ENCODE results near the gene RAB9B. TPM values are rescaled to one million over a fixed set of nuclear protein-coding genes. Genes with fewer than 3 reads are reported as not detected.
A peak's percentile ranks its signal among the peaks of the same experiment; 100 is the strongest.

The RAB9B gene, protein sequence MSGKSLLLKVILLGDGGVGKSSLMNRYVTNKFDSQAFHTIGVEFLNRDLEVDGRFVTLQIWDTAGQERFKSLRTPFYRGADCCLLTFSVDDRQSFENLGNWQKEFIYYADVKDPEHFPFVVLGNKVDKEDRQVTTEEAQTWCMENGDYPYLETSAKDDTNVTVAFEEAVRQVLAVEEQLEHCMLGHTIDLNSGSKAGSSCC
- total RNA-seq = under 1 TPM; 0.17 to 0.22 TPM

DNA sequence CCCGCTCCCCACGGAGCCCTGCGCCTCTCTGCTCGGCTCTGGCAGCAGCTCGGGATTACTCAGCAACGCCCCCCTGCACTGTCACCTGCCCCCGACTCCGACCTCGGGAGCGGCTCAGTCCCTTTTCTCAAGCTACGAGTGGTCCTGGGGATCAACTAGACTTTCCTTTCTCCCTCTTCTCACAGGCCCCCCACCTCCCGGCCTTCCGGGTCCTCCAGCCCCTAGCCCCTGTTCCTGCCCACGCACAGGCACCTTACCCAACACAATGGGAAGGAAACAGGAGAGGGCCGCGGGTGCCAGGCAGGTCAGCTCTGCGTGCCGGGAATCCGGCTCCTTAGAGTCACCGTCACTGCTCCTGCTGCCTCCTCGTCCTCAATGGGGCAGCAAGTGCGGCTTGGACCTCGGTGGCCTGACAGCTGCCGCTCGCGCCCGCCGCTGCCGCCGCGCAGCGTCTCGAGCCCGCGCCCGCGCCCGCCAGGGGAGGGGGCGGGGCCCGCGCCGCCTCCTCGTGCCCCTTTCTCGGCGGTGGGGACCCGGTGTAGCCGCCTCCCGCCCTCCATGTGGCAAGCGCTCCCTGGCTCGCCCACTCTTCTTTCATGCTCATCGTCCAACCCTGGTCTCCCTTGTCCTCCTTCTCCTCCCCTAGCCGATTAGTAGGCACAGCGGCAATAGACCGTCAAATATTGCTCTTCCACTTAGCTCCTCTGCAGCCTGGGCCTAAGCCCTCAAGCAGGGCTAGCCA, at the start of gene RAB9B:
TSS of gene RAB9B (minus strand) at position 455 of the 742 bp plus-strand sequence. CDS start 6,473 bp downstream, outside the sequence.
- H3K27ac Mint-ChIP-seq = no peak within 1 kb of the TSS
- intact Hi-C loops (cut with micrococcal nuclease) = no loop called here
- H3K4me3 Mint-ChIP-seq = peak within 1 kb of the TSS; percentile 78
- CTCF ChIA-PET = interaction anchor here (0.6 to 3.6 kb wide), 3 partner anchors 12 to 449 kb away, joined by 3 to 12 read pairs (median 6); no protein-coding TSS in a partner anchor
- peaks cover 2% of the 10 kb centered on the region for H3K27me3 Mint-ChIP-seq (ENCODE audit: low read depth)
- no peaks in the 10 kb centered on the region for H3K36me3 Mint-ChIP-seq (ENCODE audit: low read depth)
- H3K4me1 Mint-ChIP-seq (ENCODE audit: low read depth) = peaks cover 2% of the 10 kb centered on the region
- DNase-seq = peak; percentile 66
- H3K9me3 Mint-ChIP-seq = no peaks in the 10 kb centered on the region

DNA sequence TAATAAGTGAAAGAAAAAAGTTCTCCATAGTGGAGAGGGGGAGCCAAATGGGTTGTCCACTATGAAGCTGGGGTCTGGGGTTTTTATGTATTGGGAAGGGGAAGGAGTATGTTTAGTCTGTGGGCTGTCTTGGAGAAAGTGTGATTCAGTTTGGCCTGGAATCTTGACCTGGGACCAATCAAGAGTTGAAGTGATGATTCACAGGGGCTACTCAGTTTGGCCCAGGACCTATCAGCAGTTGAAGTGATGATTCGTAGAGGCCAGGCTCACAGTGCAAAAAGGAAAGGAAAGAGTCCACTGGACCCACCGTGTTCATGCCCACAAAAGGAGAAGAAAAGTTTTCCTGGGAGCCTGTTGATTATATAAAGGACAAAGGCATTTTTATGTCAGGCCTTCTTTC, 47.3 kb upstream of the RAB9B start:
- H3K4me3 Mint-ChIP-seq = no peak overlapping the region
- no peaks in the 10 kb centered on the region for H3K9me3 Mint-ChIP-seq

DNA sequence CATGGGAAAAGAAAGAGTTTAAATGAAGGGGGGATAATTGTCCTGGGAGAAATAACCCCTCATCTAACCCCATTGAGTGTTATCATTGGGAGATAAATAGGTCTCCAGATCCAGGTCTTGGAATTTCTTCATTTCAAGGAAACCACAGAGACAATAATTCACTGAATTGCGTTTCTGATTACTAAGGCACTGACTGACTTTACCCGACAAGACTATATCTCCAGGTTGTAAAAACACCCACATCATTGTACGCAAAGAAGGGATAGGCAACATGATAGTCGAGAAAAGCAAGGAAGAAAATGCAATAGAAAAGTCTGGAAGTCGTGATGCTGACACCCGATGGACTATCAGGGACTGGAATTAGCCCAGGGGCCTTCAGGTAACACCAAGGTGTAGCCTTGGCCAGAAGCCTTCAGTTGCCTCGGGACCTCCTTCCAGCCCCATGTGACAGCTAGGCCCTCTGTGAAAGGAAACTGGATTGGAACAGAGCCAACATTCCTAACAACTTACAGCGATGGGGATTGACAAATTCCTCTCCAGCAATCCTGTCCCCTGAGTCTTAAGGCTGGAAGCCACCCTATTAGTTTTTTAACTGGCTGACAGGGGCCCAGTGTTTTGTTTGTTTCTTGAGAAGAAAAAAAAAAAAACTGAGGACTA, 46.5 kb upstream of the RAB9B start:
- H3K4me3 Mint-ChIP-seq = no peak overlapping the region
- H3K9me3 Mint-ChIP-seq = no peaks in the 10 kb centered on the region
- H3K4me1 Mint-ChIP-seq (ENCODE audit: low read depth) = no peaks in the 10 kb centered on the region
- H3K36me3 Mint-ChIP-seq (ENCODE audit: low read depth) = no peaks in the 10 kb centered on the region
- no peaks in the 10 kb centered on the region for H3K27me3 Mint-ChIP-seq (ENCODE audit: low read depth)
- CTCF ChIA-PET = no interaction called here
- no peak overlapping the region for H3K27ac Mint-ChIP-seq
- intact Hi-C loops (cut with micrococcal nuclease) = no loop called here
- no peak for DNase-seq

More for the DNA sequence above, 47.3 kb upstream of the RAB9B start:
- no peaks in the 10 kb centered on the region for H3K36me3 Mint-ChIP-seq (ENCODE audit: low read depth)
- intact Hi-C loops (cut with micrococcal nuclease) = no loop called here
- no peaks in the 10 kb centered on the region for H3K4me1 Mint-ChIP-seq (ENCODE audit: low read depth)
- no peak overlapping the region for H3K27ac Mint-ChIP-seq
- no peaks in the 10 kb centered on the region for H3K27me3 Mint-ChIP-seq (ENCODE audit: low read depth)
- DNase-seq = no peak
- CTCF ChIA-PET = no interaction called here

- intact Hi-C loops (cut with micrococcal nuclease) = no loop called here
- CTCF ChIA-PET = no interaction called here
- H3K9me3 Mint-ChIP-seq = no peaks in the 10 kb centered on the region
Measured at GRCh38 chrX:103877571-103877970, 45.5 kb upstream of the RAB9B start.

GRCh38 chrX:103864886-103865534, 33.0 kb upstream of the RAB9B start:
- Mint-ChIP-seq H3K27ac (no peak overlapping the region), H3K36me3 (ENCODE audit: low read depth) (no peaks in the 10 kb centered on the region), H3K4me1 (ENCODE audit: low read depth) (no peaks in the 10 kb centered on the region), H3K9me3 (no peaks in the 10 kb centered on the region), H3K27me3 (ENCODE audit: low read depth) (no peaks in the 10 kb centered on the region), H3K4me3 (no peak overlapping the region)
- no peak for DNase-seq
- intact Hi-C loops (cut with micrococcal nuclease) = no loop called here
- CTCF ChIA-PET = no interaction called here

More at GRCh38 chrX:103877571-103877970, 45.5 kb upstream of the RAB9B start:
- Mint-ChIP-seq H3K27me3 (ENCODE audit: low read depth) (no peaks in the 10 kb centered on the region), H3K36me3 (ENCODE audit: low read depth) (no peaks in the 10 kb centered on the region), H3K27ac (no peak overlapping the region), H3K4me1 (ENCODE audit: low read depth) (no peaks in the 10 kb centered on the region), H3K4me3 (no peak overlapping the region)
- DNase-seq = no peak

DNA sequence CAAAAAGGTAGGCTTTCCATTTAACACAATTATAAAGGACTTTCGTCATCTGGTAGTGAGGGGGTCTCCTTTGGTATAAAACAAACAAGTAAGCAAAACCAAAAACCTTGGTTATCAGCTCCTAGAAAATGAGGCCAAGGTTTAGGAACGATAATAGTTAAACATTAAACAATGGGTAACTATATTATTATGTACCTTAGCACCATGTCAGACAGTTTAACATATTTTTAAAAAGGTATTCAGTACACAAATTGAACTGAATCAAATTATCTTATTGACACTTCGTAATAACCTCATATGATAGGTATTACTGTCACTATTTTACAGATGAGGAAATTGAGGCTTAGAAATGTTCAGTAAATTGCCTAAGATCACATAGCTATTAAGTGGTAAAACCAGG, 32.1 kb upstream of the RAB9B start:
- DNase-seq = no peak
- no peaks in the 10 kb centered on the region for H3K9me3 Mint-ChIP-seq
- intact Hi-C loops (cut with micrococcal nuclease) = no loop called here
- H3K27ac Mint-ChIP-seq = no peak overlapping the region
- H3K4me3 Mint-ChIP-seq = no peak overlapping the region
- H3K27me3 Mint-ChIP-seq (ENCODE audit: low read depth) = no peaks in the 10 kb centered on the region
- no peaks in the 10 kb centered on the region for H3K4me1 Mint-ChIP-seq (ENCODE audit: low read depth)
- CTCF ChIA-PET = no interaction called here
- no peaks in the 10 kb centered on the region for H3K36me3 Mint-ChIP-seq (ENCODE audit: low read depth)

DNA sequence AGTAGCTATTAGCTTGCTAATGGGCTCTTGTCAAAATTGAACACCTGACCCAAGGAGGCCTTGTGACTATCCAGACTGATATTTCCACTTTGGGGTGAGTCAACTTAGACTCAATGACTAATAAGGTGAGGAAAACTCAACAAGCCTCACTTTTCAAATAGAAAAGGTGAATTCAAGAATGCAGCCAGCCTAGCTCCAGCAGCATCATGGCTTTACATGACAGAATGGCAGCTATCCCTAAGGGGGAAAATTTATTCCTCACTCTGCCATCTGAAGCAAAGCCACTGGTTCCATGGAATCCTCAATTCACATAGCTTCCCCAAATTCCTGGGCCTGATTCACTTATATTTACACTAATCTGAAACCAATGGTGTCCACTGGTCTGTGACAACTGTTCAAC, 29.1 kb upstream of the RAB9B start:
- Mint-ChIP-seq H3K27me3 (ENCODE audit: low read depth) (no peaks in the 10 kb centered on the region), H3K27ac (no peak overlapping the region), H3K4me3 (no peak overlapping the region), H3K9me3 (no peaks in the 10 kb centered on the region), H3K36me3 (ENCODE audit: low read depth) (no peaks in the 10 kb centered on the region), H3K4me1 (ENCODE audit: low read depth) (no peaks in the 10 kb centered on the region)
- intact Hi-C loops (cut with micrococcal nuclease) = no loop called here
- no peak for DNase-seq
- CTCF ChIA-PET = no interaction called here

DNA sequence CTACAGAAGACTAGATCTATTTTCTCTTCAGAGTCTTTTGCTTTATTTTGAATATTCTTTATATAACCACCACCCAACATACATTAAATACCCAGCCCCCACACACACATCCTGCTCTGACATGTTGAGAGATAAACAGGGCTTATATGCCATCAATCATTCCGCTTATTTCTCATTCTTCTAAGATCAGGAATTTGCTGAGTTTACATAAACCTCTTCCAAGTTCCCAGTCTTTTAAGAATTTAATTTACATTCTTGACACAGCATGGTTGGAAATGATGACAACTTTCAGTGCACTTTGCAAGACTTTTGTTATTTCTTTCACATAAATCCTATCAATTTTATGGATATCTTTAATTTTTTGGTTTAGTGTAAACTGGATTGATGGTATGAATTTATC, 17.5 kb upstream of the RAB9B start:
- CTCF ChIA-PET = no interaction called here
- no peak overlapping the region for H3K4me3 Mint-ChIP-seq
- no peaks in the 10 kb centered on the region for H3K9me3 Mint-ChIP-seq
- H3K36me3 Mint-ChIP-seq (ENCODE audit: low read depth) = no peaks in the 10 kb centered on the region
- intact Hi-C loops (cut with micrococcal nuclease) = loop anchor here (5.0 kb wide), 1 partner anchor 263 kb away; the partner anchor contains the start of gene ZCCHC18
- H3K27ac Mint-ChIP-seq = no peak overlapping the region
- DNase-seq = no peak
- H3K27me3 Mint-ChIP-seq (ENCODE audit: low read depth) = no peaks in the 10 kb centered on the region
- H3K4me1 Mint-ChIP-seq (ENCODE audit: low read depth) = peaks cover 4% of the 10 kb centered on the region

DNA sequence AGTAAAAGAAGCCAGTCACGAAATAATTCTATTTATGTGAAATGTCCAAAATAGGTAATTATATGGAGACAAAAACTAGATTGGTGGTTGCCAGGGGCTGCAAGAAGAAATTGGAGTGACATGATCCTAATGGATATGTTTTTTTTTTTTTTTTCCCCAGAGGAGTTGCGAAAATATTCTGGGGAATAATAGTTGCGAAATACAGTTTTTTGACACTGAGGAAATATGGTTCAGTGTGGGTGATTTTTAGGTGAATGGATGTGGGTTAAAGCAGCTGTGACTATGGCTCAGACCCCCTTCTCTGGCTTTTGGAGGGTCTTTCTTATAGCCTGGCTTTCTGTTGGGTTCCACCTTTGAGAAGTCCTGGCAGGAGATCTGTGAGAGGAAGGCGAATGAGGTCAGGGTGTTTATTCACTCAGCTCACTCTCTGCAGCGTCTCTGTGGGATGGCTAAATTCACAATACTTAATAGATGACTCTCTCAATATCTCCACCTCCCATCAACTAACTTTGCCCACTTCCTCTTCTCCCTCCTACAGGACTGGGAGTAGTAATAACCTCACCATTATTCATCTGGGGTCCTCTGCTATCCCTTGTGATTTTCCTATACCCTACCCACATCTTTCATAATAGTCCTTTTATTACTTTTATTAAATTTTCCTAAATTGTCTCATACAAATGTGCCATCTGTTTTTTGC, 15.3 kb upstream of the RAB9B start:
- Mint-ChIP-seq H3K27me3 (ENCODE audit: low read depth) (no peaks in the 10 kb centered on the region), H3K36me3 (ENCODE audit: low read depth) (no peaks in the 10 kb centered on the region), H3K4me3 (no peak overlapping the region), H3K4me1 (ENCODE audit: low read depth) (peaks cover 4% of the 10 kb centered on the region), H3K27ac (no peak overlapping the region), H3K9me3 (no peaks in the 10 kb centered on the region)
- no peak for DNase-seq
- intact Hi-C loops (cut with micrococcal nuclease) = loop anchor here (5.0 kb wide), 1 partner anchor 265 kb away; the partner anchor contains the start of gene ZCCHC18
- CTCF ChIA-PET = interaction anchor here (0.6 to 0.7 kb wide), 2 partner anchors 185 to 461 kb away, joined by 3 read pairs; no protein-coding TSS in a partner anchor

DNA sequence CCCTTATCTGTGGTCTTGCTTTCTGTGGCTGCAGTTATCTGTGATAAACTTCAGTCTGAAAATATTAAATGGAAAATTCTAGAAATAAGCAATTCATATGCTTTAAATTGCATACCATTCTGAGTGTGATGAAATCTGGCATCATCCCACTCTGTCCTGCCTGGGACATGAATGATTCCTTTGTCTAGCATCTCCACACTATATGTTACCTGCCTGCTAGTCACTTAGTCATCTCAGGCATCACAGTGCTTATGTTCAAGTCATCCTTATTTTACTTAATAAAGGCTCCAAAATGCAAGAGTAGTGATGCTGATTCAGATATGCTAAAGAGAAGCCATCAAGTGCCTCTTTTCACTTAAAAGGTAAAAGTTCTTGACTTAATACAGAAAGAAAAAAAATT, 14.3 kb upstream of the RAB9B start:
- Mint-ChIP-seq H3K27me3 (ENCODE audit: low read depth) (no peaks in the 10 kb centered on the region), H3K36me3 (ENCODE audit: low read depth) (no peaks in the 10 kb centered on the region), H3K4me1 (ENCODE audit: low read depth) (peaks cover 4% of the 10 kb centered on the region), H3K4me3 (no peak overlapping the region), H3K9me3 (no peaks in the 10 kb centered on the region), H3K27ac (no peak overlapping the region)
- DNase-seq = no peak
- CTCF ChIA-PET = interaction anchor here (0.6 to 2.4 kb wide), 5 partner anchors 73 to 462 kb away, joined by 3 to 14 read pairs (median 4); no protein-coding TSS in a partner anchor
- intact Hi-C loops (cut with micrococcal nuclease) = loop anchor here (5.0 kb wide), 1 partner anchor 266 kb away; the partner anchor contains the start of gene ZCCHC18

DNA sequence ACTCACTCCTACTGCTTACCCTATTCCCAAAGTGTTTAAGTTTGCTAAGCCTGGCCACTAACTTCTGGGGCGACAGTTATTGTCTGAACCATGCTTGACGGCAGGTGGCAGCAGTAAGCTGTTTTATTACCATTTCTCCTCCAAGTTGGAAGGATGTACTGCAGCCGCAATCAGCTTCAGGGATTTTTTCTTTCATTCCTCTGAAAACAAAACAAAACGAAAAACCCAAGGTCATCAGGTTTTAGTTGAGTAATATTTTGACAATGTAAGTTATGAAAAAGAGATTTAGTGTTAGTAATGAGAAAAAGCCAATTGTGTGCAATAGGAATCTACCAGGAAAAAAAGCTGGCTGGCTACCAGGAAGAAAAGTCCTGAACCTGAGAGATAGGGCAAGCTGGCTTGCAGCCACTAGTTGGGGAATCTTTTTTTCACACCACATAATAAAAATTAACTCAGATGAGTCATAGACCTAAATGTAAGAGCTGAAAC, 13.2 kb upstream of the RAB9B start:
- Mint-ChIP-seq H3K4me1 (ENCODE audit: low read depth) (peaks cover 4% of the 10 kb centered on the region), H3K36me3 (ENCODE audit: low read depth) (no peaks in the 10 kb centered on the region), H3K4me3 (no peak overlapping the region), H3K27ac (no peak overlapping the region), H3K27me3 (ENCODE audit: low read depth) (no peaks in the 10 kb centered on the region), H3K9me3 (no peaks in the 10 kb centered on the region)
- DNase-seq = peak; percentile 66
- CTCF ChIA-PET = interaction anchor here (0.8 to 2.4 kb wide), 9 partner anchors 9 to 291 kb away, joined by 3 to 14 read pairs (median 4); partner anchors contain the start of gene RAB9B
- intact Hi-C loops (cut with micrococcal nuclease) = loop anchor here (1.0 to 5.0 kb wide), 5 partner anchors 96 to 426 kb away; partner anchors contain the start of gene ZCCHC18

All from activated naive CD4-positive, alpha-beta T cell treated with anti-CD3 and anti-CD28 coated beads for 36 hours (primary cell).